Activated naive CD4-positive, alpha-beta T cell treated with anti-CD3 and anti-CD28 coated beads for 36 hours (primary cell): ENCODE results near the gene CDC45. TPM values are rescaled to one million over a fixed set of nuclear protein-coding genes. Genes with fewer than 3 reads are reported as not detected.

Experiments used
- CTCF ChIA-PET: fragments of 350-600 bp; sonication (Branson Sonifier 250); formaldehyde crosslinking; loops from one replicate; lab custom pipeline; 2021; ENCODE audit warnings: antibody characterized with exemption; lab: Charles Lee
- DNase-seq: peaks from one replicate; pipeline ENCODE4 v3.0.0-alpha.2; 2020
- H3K27ac Mint-ChIP-seq: one replicate; pipeline ENCODE4 v1.8.0; 2021; ENCODE audit warnings: mild to moderate bottlenecking, mixed read lengths
- H3K27me3 Mint-ChIP-seq: one replicate; pipeline ENCODE4 v1.8.0; 2021; ENCODE audit warnings: low read depth, mixed read lengths
- H3K36me3 Mint-ChIP-seq: one replicate; pipeline ENCODE4 v1.8.0; 2021; ENCODE audit warnings: low read depth, mixed read lengths
- H3K4me1 Mint-ChIP-seq: one replicate; pipeline ENCODE4 v1.8.0; 2021; ENCODE audit warnings: low read depth, mixed read lengths
- H3K4me3 Mint-ChIP-seq: one replicate; pipeline ENCODE4 v1.8.0; 2021; ENCODE audit warnings: mild to moderate bottlenecking, moderate library complexity, mixed read lengths
- H3K9me3 Mint-ChIP-seq: one replicate; pipeline ENCODE4 v1.8.0; 2021; ENCODE audit warnings: mixed read lengths
- intact Hi-C: fragments of 100-400 bp; cut with micrococcal nuclease; formaldehyde crosslinking; loops from one replicate; pipeline ENCODE4 v1.15.1; 2023
- total RNA-seq, 2 experiments: library from RNA; stranded (reverse); gene quantifications; one replicate each; pipeline ENCODE4 v1.2.3, GENCODE V29; 2021

Gene CDC45
- total RNA-seq, 2 experiments from 2014 or later = 86.3 to 91.7 TPM

- Mint-ChIP-seq H3K9me3 (no peaks in the 10 kb centered on the region), H3K27me3 (no peaks in the 10 kb centered on the region), H3K4me1 (peaks cover 30% of the 10 kb centered on the region), H3K27ac (peak overlapping the region; percentile 73), H3K4me3 (peak overlapping the region; percentile 99), H3K36me3 (peaks cover 29% of the 10 kb centered on the region)
- DNase-seq = peak; percentile 37
- intact Hi-C loops = loop anchor here (2.0 to 5.0 kb wide), 4 partner anchors 129 to 369 kb away; partner anchors contain the start of gene DGCR2
- CTCF ChIA-PET = interaction anchor here (0.8 to 1.7 kb wide), 5 partner anchors 14 to 300 kb away, joined by 3 to 11 read pairs (median 3); partner anchors contain the start of gene SLC25A1
These were observed 1.4 kb upstream of the CDC45 start for GRCh38 chr22:19478045-19478900.

- Mint-ChIP-seq H3K4me3 (peak within 1 kb of the TSS; percentile 99), H3K9me3 (no peaks in the 10 kb centered on the region), H3K27ac (peak within 1 kb of the TSS; percentile 96), H3K4me1 (peaks cover 29% of the 10 kb centered on the region), H3K36me3 (peaks cover 34% of the 10 kb centered on the region), H3K27me3 (no peaks in the 10 kb centered on the region)
- intact Hi-C loops = loop anchor here (1.0 to 5.0 kb wide), 12 partner anchors 30 to 413 kb away; partner anchors contain the start of genes CLTCL1, DGCR2, ESS2 and MRPL40
- peak; percentile 82 for DNase-seq
- CTCF ChIA-PET = interaction anchor here (0.6 to 1.1 kb wide), 5 partner anchors 12 to 301 kb away, joined by 3 read pairs; no protein-coding TSS in a partner anchor
These were observed 792 bp upstream of the CDC45 start, which contains the start of gene UFD1 for GRCh38 chr22:19478901-19479354. Gene UFD1, minus strand, starts transcription at chr22:19479193. Its CDS starts 108 bp downstream, at chr22:19479085.

- H3K36me3 Mint-ChIP-seq = peaks cover 43% of the 10 kb centered on the region
- H3K4me1 Mint-ChIP-seq = peaks cover 28% of the 10 kb centered on the region
- no peaks in the 10 kb centered on the region for H3K9me3 Mint-ChIP-seq
- peak overlapping the region; percentile 96 for H3K27ac Mint-ChIP-seq
- CTCF ChIA-PET = interaction anchor here (1.0 to 1.2 kb wide), 2 partner anchors 29 to 150 kb away, joined by 3 to 5 read pairs; no protein-coding TSS in a partner anchor
- H3K27me3 Mint-ChIP-seq = no peaks in the 10 kb centered on the region
- no peak for DNase-seq
- intact Hi-C loops = no loop called here
- H3K4me3 Mint-ChIP-seq = peak overlapping the region; percentile 99
These were observed 451 bp downstream of the CDC45 start for GRCh38 chr22:19480173-19480568.

- intact Hi-C loops = no loop called here
- Mint-ChIP-seq H3K4me1 (peaks cover 28% of the 10 kb centered on the region), H3K4me3 (peak overlapping the region; percentile 99), H3K27me3 (no peaks in the 10 kb centered on the region), H3K36me3 (peaks cover 46% of the 10 kb centered on the region), H3K27ac (no peak overlapping the region), H3K9me3 (no peaks in the 10 kb centered on the region)
- CTCF ChIA-PET = interaction anchor here (1.0 to 1.2 kb wide), 2 partner anchors 30 to 149 kb away, joined by 3 to 5 read pairs; no protein-coding TSS in a partner anchor
- DNase-seq = no peak
These were observed 1.1 kb downstream of the CDC45 start for GRCh38 chr22:19480789-19481188.

GRCh38 chr22:19482297-19482696 is 2.6 kb downstream of the CDC45 start:
- H3K27me3 Mint-ChIP-seq = no peaks in the 10 kb centered on the region
- H3K4me3 Mint-ChIP-seq = no peak overlapping the region
- peaks cover 18% of the 10 kb centered on the region for H3K4me1 Mint-ChIP-seq
- peaks cover 51% of the 10 kb centered on the region for H3K36me3 Mint-ChIP-seq
- H3K9me3 Mint-ChIP-seq = no peaks in the 10 kb centered on the region
- DNase-seq = no peak
- intact Hi-C loops = no loop called here
- H3K27ac Mint-ChIP-seq = no peak overlapping the region
- CTCF ChIA-PET = no interaction called here

- CTCF ChIA-PET = no interaction called here
- intact Hi-C loops = no loop called here
- H3K9me3 Mint-ChIP-seq = no peaks in the 10 kb centered on the region
- DNase-seq = no peak
- no peak overlapping the region for H3K4me3 Mint-ChIP-seq
- peak overlapping the region; percentile 18 for H3K27ac Mint-ChIP-seq
- peaks cover 10% of the 10 kb centered on the region for H3K4me1 Mint-ChIP-seq
- H3K27me3 Mint-ChIP-seq = no peaks in the 10 kb centered on the region
- peaks cover 60% of the 10 kb centered on the region for H3K36me3 Mint-ChIP-seq
These were observed 3.9 kb downstream of the CDC45 start for GRCh38 chr22:19483481-19484244.

GRCh38 chr22:19488285-19488684 is 8.6 kb downstream of the CDC45 start:
- Mint-ChIP-seq H3K27ac (no peak overlapping the region), H3K36me3 (peaks cover 66% of the 10 kb centered on the region), H3K4me3 (no peak overlapping the region), H3K4me1 (peaks cover 3% of the 10 kb centered on the region), H3K27me3 (no peaks in the 10 kb centered on the region), H3K9me3 (no peaks in the 10 kb centered on the region)
- DNase-seq = no peak
- CTCF ChIA-PET = no interaction called here
- intact Hi-C loops = no loop called here

GRCh38 chr22:19488884-19489843 is 9.4 kb downstream of the CDC45 start:
- H3K27ac Mint-ChIP-seq = no peak overlapping the region
- DNase-seq = no peak
- intact Hi-C loops = no loop called here
- CTCF ChIA-PET = no interaction called here
- no peak overlapping the region for H3K4me3 Mint-ChIP-seq
- peaks cover 3% of the 10 kb centered on the region for H3K4me1 Mint-ChIP-seq
- peaks cover 63% of the 10 kb centered on the region for H3K36me3 Mint-ChIP-seq
- H3K27me3 Mint-ChIP-seq = no peaks in the 10 kb centered on the region
- no peaks in the 10 kb centered on the region for H3K9me3 Mint-ChIP-seq

GRCh38 chr22:19490628-19491230 is 11.0 kb downstream of the CDC45 start:
- H3K4me1 Mint-ChIP-seq = peaks cover 9% of the 10 kb centered on the region
- no peak overlapping the region for H3K4me3 Mint-ChIP-seq
- CTCF ChIA-PET = interaction anchor here (0.6 to 0.7 kb wide), 2 partner anchors 50 to 380 kb away, joined by 3 to 4 read pairs; no protein-coding TSS in a partner anchor
- peaks cover 64% of the 10 kb centered on the region for H3K36me3 Mint-ChIP-seq
- intact Hi-C loops = no loop called here
- no peak overlapping the region for H3K27ac Mint-ChIP-seq
- no peaks in the 10 kb centered on the region for H3K9me3 Mint-ChIP-seq
- no peak for DNase-seq
- H3K27me3 Mint-ChIP-seq = no peaks in the 10 kb centered on the region

- Mint-ChIP-seq H3K9me3 (no peaks in the 10 kb centered on the region), H3K27me3 (no peaks in the 10 kb centered on the region), H3K36me3 (peaks cover 72% of the 10 kb centered on the region), H3K4me1 (peaks cover 12% of the 10 kb centered on the region), H3K4me3 (no peak overlapping the region), H3K27ac (no peak overlapping the region)
- CTCF ChIA-PET = no interaction called here
- DNase-seq = no peak
- intact Hi-C loops = no loop called here
These were observed 12.9 kb downstream of the CDC45 start for GRCh38 chr22:19492504-19493174.
